Prostate gland (tissue), 2 donors: Measurements from ENCODE around the gene TOGARAM2. TPM values are rescaled to one million over a fixed set of nuclear protein-coding genes. Genes with fewer than 3 reads are reported as not detected.
"Not testable (repeated sequence)": the region's sequence is repeated elsewhere in the genome, so short reads cannot be mapped to it uniquely, and the experiment has no call there.

Source experiments
- DNase-seq: peaks from one replicate; pipeline ENCODE4 v3.0.0-alpha.2; 2019; ENCODE audit warnings: low spot score
- H3K27ac ChIP-seq, 2 donors: fragments of 200-600 bp; sonication (generic); 2 replicates each; pipeline ENCODE4 v1.5.1; 2017 to 2019
- H3K27me3 ChIP-seq: fragments of 200-600 bp; sonication (generic); replicated peaks from 2 replicates; pipeline ENCODE4 v1.5.1; 2019; ENCODE audit not compliant: insufficient read depth
- H3K36me3 ChIP-seq, 2 donors: fragments of 200-600 bp; sonication (generic); 1 replicate in 1 of 2; 2 replicates in 1 of 2; pipeline versions ENCODE4 v1.5.1 to v1.8.1; 2017 to 2019
- H3K4me1 ChIP-seq: fragments of 200-600 bp; sonication (generic); replicated peaks from 2 replicates; pipeline ENCODE4 v1.5.1; 2019
- H3K4me3 ChIP-seq, 2 donors: fragments of 200-600 bp; sonication (generic); 2 replicates each; pipeline ENCODE4 v1.5.1; 2017 to 2019
- H3K9me3 ChIP-seq: fragments of 200-600 bp; sonication (generic); 2 replicates; pipeline ENCODE4 v1.5.1; 2017
- CTCF ChIP-seq, 4 experiments: fragments of 200-600 bp in 2 of 4; fragments of 450-650 bp in 2 of 4; sonication (generic) in 2 of 4; IDR thresholded peaks; 1 replicate in 3 of 4; 2 replicates in 1 of 4; pipeline ENCODE4 v1.5.1; 2016 to 2019; ENCODE audit warnings: antibody characterized with exemption in 4 of 4, mild to moderate bottlenecking in 2 of 4, moderate library complexity in 2 of 4
- POLR2A ChIP-seq: fragments of 450-650 bp; IDR thresholded peaks from one replicate; pipeline ENCODE4 v1.6.1; 2016; ENCODE audit warnings: antibody characterized with exemption, mild to moderate bottlenecking
- POLR2AphosphoS5 ChIP-seq: sonication (generic); formaldehyde crosslinking; IDR thresholded peaks from one replicate; pipeline ENCODE4 v1.6.1; 2017; ENCODE audit warnings: antibody characterized with exemption
- WGBS: methylation state at CpG from one replicate; pipeline ENCODE4 v1.1.5; 2018; 5-methylcytosine and 5-hydroxymethylcytosine counted together
- intact Hi-C: fragments of 100-400 bp; cut with DNase I; formaldehyde crosslinking; loops from one replicate; pipeline ENCODE4 v1.14.2; 2022
- small RNA-seq, 2 donors: library from RNA; depleted of rRNA; stranded (forward); fragments of <200 nt; gene quantifications; one replicate each; pipeline ENCODE3, GENCODE V24; 2016
- total RNA-seq, 2 donors: library from RNA; depleted of rRNA; stranded (reverse); fragments of >200 nt; gene quantifications; one replicate each; pipeline ENCODE4 v1.1.0, GENCODE V29; 2016

TOGARAM2 gene
- total RNA-seq, 2 donors from 2014 or later = 0.36 to 0.62 TPM

- H3K36me3 ChIP-seq = no peaks in the 10 kb centered on the region
- TF ChIP-seq CTCF (IDR thresholded peaks at IDR 0.05) = no peak
- no peak for TF ChIP-seq POLR2A
- TF ChIP-seq POLR2AphosphoS5 = no peak
- no peak for DNase-seq
- no peak overlapping the region for H3K27ac ChIP-seq
- intact Hi-C loops = no loop called here
- no peaks in the 10 kb centered on the region for H3K27me3 ChIP-seq
- 93% methylated on average over 1 of the region's 1 CpG for WGBS
- no peaks in the 10 kb centered on the region for H3K4me1 ChIP-seq
- H3K4me3 ChIP-seq = no peak overlapping the region
- H3K9me3 ChIP-seq = no peaks in the 10 kb centered on the region
Measured at GRCh38 chr2:29084554-29084953, 103.5 kb downstream of the TOGARAM2 start.

GRCh38 chr2:29090311-29090710 lies 109.2 kb downstream of the TOGARAM2 start:
- H3K4me1 ChIP-seq, H3K27me3 ChIP-seq, H3K27ac ChIP-seq, H3K36me3 ChIP-seq, DNase-seq, intact Hi-C loops, H3K9me3 ChIP-seq, H3K4me3 ChIP-seq: not testable (repeated sequence)
- 96% methylated on average over 7 of the region's 7 CpGs for WGBS

- WGBS = 91% methylated on average over 8 of the region's 8 CpGs
- H3K9me3 ChIP-seq = no peaks in the 10 kb centered on the region
- DNase-seq = no peak
- H3K27ac ChIP-seq = no peak overlapping the region
- intact Hi-C loops = no loop called here
- H3K27me3 ChIP-seq = no peaks in the 10 kb centered on the region
- TF ChIP-seq POLR2AphosphoS5 (no peak), POLR2A (no peak), CTCF (IDR thresholded peaks at IDR 0.05) (no peak)
- H3K4me3 ChIP-seq = no peak overlapping the region
- no peaks in the 10 kb centered on the region for H3K36me3 ChIP-seq
- no peaks in the 10 kb centered on the region for H3K4me1 ChIP-seq
Measured at GRCh38 chr2:29096969-29097368, 115.9 kb downstream of the TOGARAM2 start.

- DNase-seq = no peak
- H3K4me3 ChIP-seq = no peak overlapping the region
Measured at GRCh38 chr2:29097569-29097968, 116.5 kb downstream of the TOGARAM2 start.

GRCh38 chr2:29100564-29100963 lies 119.5 kb downstream of the TOGARAM2 start:
- no peaks in the 10 kb centered on the region for H3K36me3 ChIP-seq
- H3K4me3 ChIP-seq = no peak overlapping the region
- 95% methylated on average over 1 of the region's 1 CpG for WGBS
- DNase-seq = no peak
- TF ChIP-seq POLR2AphosphoS5 = no peak
- TF ChIP-seq CTCF (IDR thresholded peaks at IDR 0.05) = no peak
- no peak for TF ChIP-seq POLR2A
- H3K9me3 ChIP-seq = no peaks in the 10 kb centered on the region
- no peaks in the 10 kb centered on the region for H3K27me3 ChIP-seq
- no peak overlapping the region for H3K27ac ChIP-seq
- H3K4me1 ChIP-seq = no peaks in the 10 kb centered on the region
- intact Hi-C loops = no loop called here

More at GRCh38 chr2:29097569-29097968, 116.5 kb downstream of the TOGARAM2 start:
- TF ChIP-seq POLR2A = no peak
- no peak for TF ChIP-seq POLR2AphosphoS5
- TF ChIP-seq CTCF (IDR thresholded peaks at IDR 0.05) = no peak
- WGBS = 67% methylated on average over 6 of the region's 6 CpGs
- intact Hi-C loops = no loop called here
- Histone ChIP-seq H3K4me1 (no peaks in the 10 kb centered on the region), H3K27me3 (no peaks in the 10 kb centered on the region), H3K9me3 (no peaks in the 10 kb centered on the region), H3K27ac (no peak overlapping the region), H3K36me3 (no peaks in the 10 kb centered on the region)

Small RNAs within 50 kb of the gene (small RNA-seq; reads per million reads assigned to genes)
- gene RF00019 = 0 reads per million in 2 donors

Other genes with a start within 250 kb of the TOGARAM2 start
- 100 to 1,000 TPM; 177 to 260 TPM for gene PPP1CB, start 229.5 kb upstream of the TOGARAM2 start, total RNA-seq
- gene SPDYA, start 170.5 kb upstream of the TOGARAM2 start, total RNA-seq = 1 to 10 TPM in 1 of 2 donors, under 1 TPM in 1; 0.73 to 7.3 TPM
- gene TRMT61B, start 111.0 kb upstream of the TOGARAM2 start, total RNA-seq = 10 to 100 TPM; 19.6 to 26.4 TPM
- 10 to 100 TPM; 30.6 to 36.9 TPM for gene WDR43, start 86.6 kb upstream of the TOGARAM2 start, total RNA-seq
- gene PCARE, start 93.2 kb downstream of the TOGARAM2 start, total RNA-seq = not detected
- gene CLIP4, start 134.1 kb downstream of the TOGARAM2 start, total RNA-seq = 10 to 100 TPM; 26.1 to 30.3 TPM